HepG2 (cell line): ENCODE results near the gene GPATCH8. TPM values are rescaled to one million over a fixed set of nuclear protein-coding genes. Genes with fewer than 3 reads are reported as not detected.

ENCODE experiments used
- ATAC-seq: fragments of 200-7000 bp; cut with Tn5 transposase; 3 replicates; pipeline ENCODE4 v1.9.1; 2020; ENCODE audit warnings: mild to moderate bottlenecking, moderate library complexity
- BruUV-seq: library from RNA; stranded (reverse); fragments of 400-500 nt; replicated peaks from 2 replicates; lab custom pipeline; 2021; lab: Mats Ljungman, UMichigan
- CTCF ChIA-PET: fragments of 300-600 bp; formaldehyde crosslinking; extraction: SDS; loops from one replicate; lab custom pipeline; 2021; ENCODE audit warnings: low total read pairs, inconsistent platforms, low intra/inter-chr PET ratio; lab: Yijun Ruan, JAX
- POLR2A ChIA-PET: fragments of 350-600 bp; sonication (Branson Sonifier 250); formaldehyde crosslinking; loops from one replicate; lab custom pipeline; 2020; ENCODE audit warnings: antibody characterized with exemption, inconsistent platforms; lab: Yijun Ruan, JAX
- DNase-seq: peaks from one replicate; pipeline ENCODE4 v3.0.0-alpha.2; 2015; ENCODE audit warnings: low spot score
- FAIRE-seq: peaks from 3 replicates; lab custom pipeline; 2011; peaks lifted over from hg19 to GRCh38; lab: Jason Lieb, UNC
- H2AFZ ChIP-seq: one replicate; pipeline ENCODE4 v1.6.1; 2011; ENCODE audit warnings: low read length, inconsistent platforms
- H3K27ac ChIP-seq: fragments of 300-600 bp; 3 replicates; pipeline ENCODE4 v1.8.0; 2011; ENCODE audit warnings: mixed run types, mild to moderate bottlenecking, mixed read lengths, low read length, inconsistent platforms; ENCODE audit not compliant: insufficient read depth; ENCODE audit errors: extremely low read length
- H3K27me3 ChIP-seq, 2 experiments: fragments of 200-600 bp in 1 of 2; 2 replicates in 1 of 2; 3 replicates in 1 of 2; pipeline versions ENCODE4 v1.6.0 to v1.8.0; 2011; ENCODE audit warnings: low read length in 2 of 2, mild to moderate bottlenecking in 2 of 2, moderate library complexity in 2 of 2, inconsistent platforms in 1 of 2; ENCODE audit not compliant: insufficient read depth in 2 of 2, control insufficient read depth in 1 of 2
- H3K36me3 ChIP-seq, 2 experiments: fragments of 200-600 bp in 1 of 2; replicated peaks in 1 of 2; 2 replicates in 1 of 2; 3 replicates in 1 of 2; pipeline versions ENCODE4 v1.5.1 to v1.8.0; 2011; ENCODE audit warnings: low read length in 2 of 2, inconsistent platforms in 1 of 2; ENCODE audit not compliant: insufficient read depth in 2 of 2, control insufficient read depth in 1 of 2
- H3K4me1 ChIP-seq: 2 replicates; pipeline ENCODE4 v1.5.1; 2012; ENCODE audit warnings: low read length, inconsistent platforms; ENCODE audit not compliant: insufficient read depth
- H3K4me2 ChIP-seq: 2 replicates; pipeline ENCODE4 v1.6.0; 2011; ENCODE audit warnings: low read depth, low read length, inconsistent platforms
- H3K4me3 ChIP-seq, 3 experiments: fragments of 200-600 bp in 1 of 3; sonication (generic), shearing (Covaris generic) in 1 of 3; replicated peaks in 1 of 3; 2 replicates each; pipeline ENCODE4 v1.5.1; 2011 to 2016; ENCODE audit warnings: low read length in 3 of 3, inconsistent platforms in 2 of 3, low read depth in 2 of 3, mild to moderate bottlenecking in 2 of 3, control low read depth in 1 of 3, mixed read lengths in 1 of 3; ENCODE audit not compliant: insufficient read depth in 1 of 3
- H3K79me2 ChIP-seq: one replicate; pipeline ENCODE4 v1.6.1; 2011; ENCODE audit warnings: low read length, inconsistent platforms; ENCODE audit not compliant: insufficient read depth
- H3K9ac ChIP-seq: 2 replicates; pipeline ENCODE4 v1.6.0; 2011; ENCODE audit warnings: mild to moderate bottlenecking, low read depth, low read length, inconsistent platforms; ENCODE audit not compliant: insufficient read depth
- H3K9me3 ChIP-seq: 2 replicates; pipeline ENCODE4 v1.5.1; 2012; ENCODE audit warnings: mild to moderate bottlenecking, low read length
- H4K20me1 ChIP-seq: 2 replicates; pipeline ENCODE4 v1.6.0; 2011; ENCODE audit warnings: inconsistent platforms, mild to moderate bottlenecking, low read length, moderate library complexity; ENCODE audit not compliant: insufficient read depth
- CBX5 ChIP-seq: sonication (generic); formaldehyde crosslinking; IDR thresholded peaks from 2 replicates; pipeline ENCODE4 v1.4.0; 2020; ENCODE audit warnings: missing genetic modification reagents, borderline replicate concordance
- GLI4 ChIP-seq: sonication (generic); formaldehyde crosslinking; IDR thresholded peaks from 2 replicates; pipeline ENCODE4 v1.5.1; 2020; ENCODE audit warnings: missing genetic modification reagents, mild to moderate bottlenecking, moderate library complexity, borderline replicate concordance
- KLF12 ChIP-seq: sonication (generic); formaldehyde crosslinking; IDR thresholded peaks from 2 replicates; pipeline ENCODE4 v1.4.0; 2020; ENCODE audit warnings: missing genetic modification reagents, borderline replicate concordance
- KLF15 ChIP-seq: sonication (generic); formaldehyde crosslinking; IDR thresholded peaks from 2 replicates; pipeline ENCODE4 v1.8.1; 2023; ENCODE audit warnings: borderline replicate concordance, mild to moderate bottlenecking, inconsistent platforms, missing genetic modification reagents, mixed read lengths
- KMT2A ChIP-seq: sonication (generic); formaldehyde crosslinking; IDR thresholded peaks from 2 replicates; pipeline ENCODE4 v1.4.0; 2020; ENCODE audit warnings: missing genetic modification reagents
- MEF2D ChIP-seq: sonication (generic); formaldehyde crosslinking; IDR thresholded peaks from 2 replicates; pipeline ENCODE4 v1.5.1; 2020; ENCODE audit warnings: mild to moderate bottlenecking, missing genetic modification reagents
- PATZ1 ChIP-seq: sonication (generic); formaldehyde crosslinking; IDR thresholded peaks from 2 replicates; pipeline ENCODE4 v1.4.0; 2020; ENCODE audit warnings: missing genetic modification reagents
- POLR2G ChIP-seq: fragments of 200-400 bp; formaldehyde crosslinking; IDR thresholded peaks from 2 replicates; pipeline ENCODE4 v1.6.1; 2018; ENCODE audit warnings: mild to moderate bottlenecking, low read depth, low read length, moderate library complexity
- REXO4 ChIP-seq: sonication (generic); formaldehyde crosslinking; IDR thresholded peaks from 2 replicates; pipeline ENCODE4 v1.8.0; 2022; ENCODE audit warnings: missing genetic modification reagents, mild to moderate bottlenecking, borderline replicate concordance
- SNRNP70 ChIP-seq: fragments of 200-400 bp; formaldehyde crosslinking; IDR thresholded peaks from 2 replicates; pipeline ENCODE4 v1.6.1; 2017; ENCODE audit warnings: mild to moderate bottlenecking, low read depth, low read length, moderate library complexity
- ZBTB2 ChIP-seq: sonication (generic); formaldehyde crosslinking; IDR thresholded peaks from 2 replicates; pipeline ENCODE4 v1.8.0; 2022; ENCODE audit warnings: low read depth, missing genetic modification reagents
- ZBTB42 ChIP-seq: sonication (generic); formaldehyde crosslinking; IDR thresholded peaks from 2 replicates; pipeline ENCODE4 v1.5.0; 2020; ENCODE audit warnings: mild to moderate bottlenecking, missing genetic modification reagents
- ZNF343 ChIP-seq: sonication (generic); formaldehyde crosslinking; IDR thresholded peaks from 2 replicates; pipeline ENCODE4 v1.4.0; 2020; ENCODE audit warnings: mild to moderate bottlenecking, missing genetic modification reagents
- ZNF607 ChIP-seq: sonication (generic); formaldehyde crosslinking; IDR thresholded peaks from 2 replicates; pipeline ENCODE4 v1.5.1; 2020; ENCODE audit warnings: missing genetic modification reagents, mild to moderate bottlenecking, borderline replicate concordance
- WGBS: methylation state at CpG from one replicate; pipeline ENCODE4 v1.1.6; 2017; ENCODE audit warnings: low lambda C conversion rate; 5-methylcytosine and 5-hydroxymethylcytosine counted together
- in situ Hi-C: cut with HindIII; loops from 2 replicates; pipeline ENCODE4 v1.10.0; 2017; ENCODE audit warnings: low pct_unique_long_range_greater_than_20kb; ENCODE audit not compliant: extremely low pct_ligation_motif_present
- intact Hi-C: fragments of 100-400 bp; cut with micrococcal nuclease; formaldehyde crosslinking; loops from one replicate; pipeline ENCODE4 v1.10.0; 2022; ENCODE audit not compliant: unreplicated experiment
- polyA plus RNA-seq, 8 experiments: library from polyadenylated mRNA; depleted of rRNA in 3 of 8; stranded (reverse) in 7 of 8; unstranded in 1 of 8; fragments of >200 nt; fragmentation: Illumina TruSeq in 4 of 8; extraction: Trizol in 4 of 8; gene quantifications; 2 replicates each; pipeline versions ENCODE4 v1.2.1 to v1.2.3, GENCODE V29; 2011 to 2016; ENCODE audit warnings: low read depth in 4 of 8, missing spikeins in 1 of 8, mixed read lengths in 1 of 8; ENCODE audit not compliant: insufficient read depth in 1 of 8
- total RNA-seq, 5 experiments: library from RNA; depleted of rRNA; stranded (reverse); fragments of >200 nt; fragmentation: Illumina TruSeq; extraction: Trizol; gene quantifications; 2 replicates each; pipeline ENCODE4 v1.2.3, GENCODE V29; 2016; ENCODE audit warnings: low read depth in 1 of 5
- TF ChIP-seq, protein P1 (sequence below): sonication (generic); formaldehyde crosslinking; IDR thresholded peaks from 2 replicates; pipeline ENCODE4 v1.4.0; 2020; ENCODE audit warnings: low read depth, mild to moderate bottlenecking, missing genetic modification reagents
- TF ChIP-seq, protein P2 (sequence below): sonication (generic); formaldehyde crosslinking; IDR thresholded peaks from 2 replicates; pipeline ENCODE4 v1.4.0; 2020; ENCODE audit warnings: missing genetic modification reagents, mild to moderate bottlenecking, borderline replicate concordance

Gene GPATCH8
- total and polyA plus RNA-seq, 2 of the 13 experiments (the other 11 are each of a cell fraction or from before 2014, with no cell fraction given): 20.7 to 21.5 TPM

- BruUV-seq: no TSS peak
- H4K20me1 ChIP-seq: no peaks in the 10 kb centered on the region; the same call in 1 of the 2 replicates
- no peak overlapping the region for H3K4me2 ChIP-seq
- no peaks in the 10 kb centered on the region for H3K79me2 ChIP-seq
- 22% methylated on average over 14 of the region's 14 CpGs for WGBS
- H2AFZ ChIP-seq: no peak overlapping the region
- ChIA-PET POLR2A (no interaction called here), CTCF (no interaction called here)
- H3K9me3 ChIP-seq: no peaks in the 10 kb centered on the region
- peaks cover 14 to 47% of the 10 kb centered on the region in 2 experiments for H3K27me3 ChIP-seq
- in situ Hi-C loops (no loop called here), intact Hi-C loops (no loop called here)
- no peaks in the 10 kb centered on the region for H3K36me3 ChIP-seq
- ATAC-seq: no peak
- no peak for FAIRE-seq
- DNase-seq: no peak
- no peak overlapping the region for H3K4me3 ChIP-seq
- peaks cover 33% of the 10 kb centered on the region for H3K4me1 ChIP-seq
- no peak overlapping the region for H3K27ac ChIP-seq
- no peak overlapping the region for H3K9ac ChIP-seq
- TF ChIP-seq, protein P1, sequence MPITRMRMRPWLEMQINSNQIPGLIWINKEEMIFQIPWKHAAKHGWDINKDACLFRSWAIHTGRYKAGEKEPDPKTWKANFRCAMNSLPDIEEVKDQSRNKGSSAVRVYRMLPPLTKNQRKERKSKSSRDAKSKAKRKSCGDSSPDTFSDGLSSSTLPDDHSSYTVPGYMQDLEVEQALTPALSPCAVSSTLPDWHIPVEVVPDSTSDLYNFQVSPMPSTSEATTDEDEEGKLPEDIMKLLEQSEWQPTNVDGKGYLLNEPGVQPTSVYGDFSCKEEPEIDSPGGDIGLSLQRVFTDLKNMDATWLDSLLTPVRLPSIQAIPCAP (CRISPR knock-in tag): no peak
- no peak for TF ChIP-seq KMT2A (CRISPR knock-in tag)
- no peak for TF ChIP-seq ZNF607
- TF ChIP-seq ZNF343 (CRISPR knock-in tag): no peak
- no peak for TF ChIP-seq SNRNP70
- no peak for TF ChIP-seq KLF15 (CRISPR knock-in tag)
- TF ChIP-seq, protein P2, sequence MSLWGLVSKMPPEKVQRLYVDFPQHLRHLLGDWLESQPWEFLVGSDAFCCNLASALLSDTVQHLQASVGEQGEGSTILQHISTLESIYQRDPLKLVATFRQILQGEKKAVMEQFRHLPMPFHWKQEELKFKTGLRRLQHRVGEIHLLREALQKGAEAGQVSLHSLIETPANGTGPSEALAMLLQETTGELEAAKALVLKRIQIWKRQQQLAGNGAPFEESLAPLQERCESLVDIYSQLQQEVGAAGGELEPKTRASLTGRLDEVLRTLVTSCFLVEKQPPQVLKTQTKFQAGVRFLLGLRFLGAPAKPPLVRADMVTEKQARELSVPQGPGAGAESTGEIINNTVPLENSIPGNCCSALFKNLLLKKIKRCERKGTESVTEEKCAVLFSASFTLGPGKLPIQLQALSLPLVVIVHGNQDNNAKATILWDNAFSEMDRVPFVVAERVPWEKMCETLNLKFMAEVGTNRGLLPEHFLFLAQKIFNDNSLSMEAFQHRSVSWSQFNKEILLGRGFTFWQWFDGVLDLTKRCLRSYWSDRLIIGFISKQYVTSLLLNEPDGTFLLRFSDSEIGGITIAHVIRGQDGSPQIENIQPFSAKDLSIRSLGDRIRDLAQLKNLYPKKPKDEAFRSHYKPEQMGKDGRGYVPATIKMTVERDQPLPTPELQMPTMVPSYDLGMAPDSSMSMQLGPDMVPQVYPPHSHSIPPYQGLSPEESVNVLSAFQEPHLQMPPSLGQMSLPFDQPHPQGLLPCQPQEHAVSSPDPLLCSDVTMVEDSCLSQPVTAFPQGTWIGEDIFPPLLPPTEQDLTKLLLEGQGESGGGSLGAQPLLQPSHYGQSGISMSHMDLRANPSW (CRISPR knock-in tag): no peak
- TF ChIP-seq CBX5 (CRISPR knock-in tag): no peak
- no peak for TF ChIP-seq MEF2D (CRISPR knock-in tag)
- no peak for TF ChIP-seq ZBTB42 (CRISPR knock-in tag)
- TF ChIP-seq KLF12 (CRISPR knock-in tag): no peak
- TF ChIP-seq PATZ1 (CRISPR knock-in tag): 0 out of 2 replicates have a peak, but pooled peaks have one; percentile 31
- no peak for TF ChIP-seq ZBTB2 (CRISPR knock-in tag)
- no peak for TF ChIP-seq POLR2G
- TF ChIP-seq GLI4: no peak
- TF ChIP-seq REXO4 (CRISPR knock-in tag): no peak
Measured at GRCh38 chr17:44378171-44378705, 125.0 kb downstream of the GPATCH8 start.
